Mucosa of rectum (tissue), 2 donors: Measurements from ENCODE around the gene RIT1.

Experiments used
- H3K27ac ChIP-seq, 2 donors: one replicate each; pipeline ENCODE4 v1.7.0; 2013; ENCODE audit warnings: inconsistent platforms in 2 of 2, low read depth in 2 of 2, low read length in 2 of 2
- H3K27me3 ChIP-seq, 2 donors: one replicate each; pipeline ENCODE4 v1.7.0; 2013; ENCODE audit warnings: low read length in 2 of 2; ENCODE audit not compliant: control insufficient read depth in 2 of 2, insufficient read depth in 2 of 2
- H3K36me3 ChIP-seq, 2 donors: one replicate each; pipeline ENCODE4 v1.7.0; 2013; ENCODE audit warnings: low read length in 2 of 2; ENCODE audit not compliant: control insufficient read depth in 2 of 2, insufficient read depth in 2 of 2
- H3K4me1 ChIP-seq, 2 donors: one replicate each; pipeline ENCODE4 v1.7.0; 2013; ENCODE audit warnings: low read length in 2 of 2, mild to moderate bottlenecking in 1 of 2; ENCODE audit not compliant: control insufficient read depth in 2 of 2, insufficient read depth in 2 of 2
- H3K4me3 ChIP-seq, 2 donors: one replicate each; pipeline ENCODE4 v1.7.0; 2013; ENCODE audit warnings: low read length in 2 of 2
- H3K9ac ChIP-seq, 2 donors: one replicate each; pipeline ENCODE4 v1.7.0; 2013; ENCODE audit warnings: low read length in 2 of 2, low read depth in 1 of 2, mild to moderate bottlenecking in 1 of 2
- H3K9me3 ChIP-seq, 2 donors: one replicate each; pipeline ENCODE4 v1.7.0; 2013; ENCODE audit warnings: low read length in 2 of 2; ENCODE audit not compliant: control insufficient read depth in 2 of 2
- donor health status: healthy.
- donor health status: Normal muscosa, but diverticular disease.

Gene RIT1

GRCh38 chr1:155911156-155912055, at the start of gene RIT1:
TSS of gene RIT1 (minus strand) at chr1:155911349. CDS start at chr1:155910761, 588 bp downstream.
- H3K27me3 ChIP-seq = no peaks in the 10 kb centered on the region
- H3K4me3 ChIP-seq = peak within 1 kb of the TSS; percentile 88 to 92
- H3K9me3 ChIP-seq = no peaks in the 10 kb centered on the region
- peak within 1 kb of the TSS; percentile 73 to 79 for H3K9ac ChIP-seq
- H3K27ac ChIP-seq = peak within 1 kb of the TSS; percentile 88 to 89
- H3K36me3 ChIP-seq = peaks cover 22 to 42% of the 10 kb centered on the region in 2 donors
- peaks cover 3 to 10% of the 10 kb centered on the region in 2 donors for H3K4me1 ChIP-seq

- Histone ChIP-seq H3K36me3 (peaks cover 59 to 72% of the 10 kb centered on the region in 2 donors), H3K9me3 (no peaks in the 10 kb centered on the region), H3K4me1 (peaks cover 3 to 6% of the 10 kb centered on the region in 2 donors), H3K4me3 (no peak overlapping the region), H3K27ac (no peak overlapping the region), H3K27me3 (no peaks in the 10 kb centered on the region), H3K9ac (no peak overlapping the region)
These were observed 49.1 kb upstream of the RIT1 start for GRCh38 chr1:155960081-155960745.

- peaks cover 0 to under 1% of the 10 kb centered on the region in 2 donors for H3K4me1 ChIP-seq
- H3K9ac ChIP-seq = no peak overlapping the region
- H3K27me3 ChIP-seq = no peaks in the 10 kb centered on the region
- H3K27ac ChIP-seq = no peak overlapping the region
- no peaks in the 10 kb centered on the region for H3K9me3 ChIP-seq
- no peak overlapping the region for H3K4me3 ChIP-seq
- H3K36me3 ChIP-seq = peaks cover 55 to 77% of the 10 kb centered on the region in 2 donors
These were observed 46.3 kb upstream of the RIT1 start for GRCh38 chr1:155957411-155957915.

- Histone ChIP-seq H3K27ac (no peak overlapping the region), H3K9ac (no peak overlapping the region), H3K27me3 (no peaks in the 10 kb centered on the region), H3K4me1 (no peaks in the 10 kb centered on the region), H3K4me3 (no peak overlapping the region), H3K9me3 (no peaks in the 10 kb centered on the region), H3K36me3 (peaks cover 57 to 79% of the 10 kb centered on the region in 2 donors)
These were observed 43.5 kb upstream of the RIT1 start for GRCh38 chr1:155954645-155955044.

GRCh38 chr1:155952505-155952890, 41.3 kb upstream of the RIT1 start:
- no peaks in the 10 kb centered on the region for H3K27me3 ChIP-seq
- H3K4me3 ChIP-seq = no peak overlapping the region
- H3K36me3 ChIP-seq = peaks cover 52 to 75% of the 10 kb centered on the region in 2 donors
- no peak overlapping the region for H3K27ac ChIP-seq
- H3K9ac ChIP-seq = no peak overlapping the region
- H3K9me3 ChIP-seq = no peaks in the 10 kb centered on the region
- no peaks in the 10 kb centered on the region for H3K4me1 ChIP-seq

- H3K27ac ChIP-seq = no peak overlapping the region
- H3K4me3 ChIP-seq = no peak overlapping the region
- no peaks in the 10 kb centered on the region for H3K27me3 ChIP-seq
- no peaks in the 10 kb centered on the region for H3K4me1 ChIP-seq
- H3K36me3 ChIP-seq = peaks cover 50 to 75% of the 10 kb centered on the region in 2 donors
- H3K9me3 ChIP-seq = no peaks in the 10 kb centered on the region
- no peak overlapping the region for H3K9ac ChIP-seq
These were observed 40.8 kb upstream of the RIT1 start for GRCh38 chr1:155951753-155952504.

- Histone ChIP-seq H3K9ac (no peak overlapping the region), H3K9me3 (no peaks in the 10 kb centered on the region), H3K4me1 (peaks cover 2 to 6% of the 10 kb centered on the region in 2 donors), H3K27ac (no peak overlapping the region), H3K27me3 (no peaks in the 10 kb centered on the region), H3K4me3 (no peak overlapping the region), H3K36me3 (peaks cover 50 to 70% of the 10 kb centered on the region in 2 donors)
These were observed 39.7 kb upstream of the RIT1 start for GRCh38 chr1:155950829-155951228.

- no peaks in the 10 kb centered on the region for H3K27me3 ChIP-seq
These were observed 36.6 kb upstream of the RIT1 start for GRCh38 chr1:155947741-155948140.

GRCh38 chr1:155947292-155947691, 36.1 kb upstream of the RIT1 start:
- Histone ChIP-seq H3K4me3 (no peak overlapping the region), H3K27me3 (no peaks in the 10 kb centered on the region), H3K36me3 (peaks cover 33 to 43% of the 10 kb centered on the region in 2 donors), H3K4me1 (peaks cover 33 to 37% of the 10 kb centered on the region in 2 donors), H3K9ac (no peak overlapping the region), H3K9me3 (no peaks in the 10 kb centered on the region), H3K27ac (no peak overlapping the region)

More at GRCh38 chr1:155947741-155948140, 36.6 kb upstream of the RIT1 start:
- H3K4me1 ChIP-seq = peaks cover 29 to 32% of the 10 kb centered on the region in 2 donors
- H3K36me3 ChIP-seq = peaks cover 38 to 47% of the 10 kb centered on the region in 2 donors
- no peak overlapping the region for H3K9ac ChIP-seq
- no peaks in the 10 kb centered on the region for H3K9me3 ChIP-seq
- no peak overlapping the region for H3K4me3 ChIP-seq
- no peak overlapping the region for H3K27ac ChIP-seq
